IPS-18c (cell line): Measurements from ENCODE around the gene GSDME.

ENCODE experiments used
- H3K4me3 ChIP-seq: 2 replicates; pipeline ENCODE4 v1.7.0; 2013; ENCODE audit warnings: low read depth, mild to moderate bottlenecking, low read length, moderate library complexity; ENCODE audit not compliant: insufficient read depth
- H3K9me3 ChIP-seq: one replicate; pipeline ENCODE4 v1.6.1; 2013; ENCODE audit warnings: mild to moderate bottlenecking, low read length, moderate library complexity; ENCODE audit not compliant: control insufficient read depth, insufficient read depth

Gene GSDME

GRCh38 chr7:24656608-24657007, 100.7 kb downstream of the GSDME start:
- no peaks in the 10 kb centered on the region for H3K9me3 ChIP-seq
- H3K4me3 ChIP-seq, result no peak overlapping the region

- Histone ChIP-seq H3K4me3 (no peak overlapping the region), H3K9me3 (no peaks in the 10 kb centered on the region)
Measured at GRCh38 chr7:24654305-24654704, 103.0 kb downstream of the GSDME start.

- Histone ChIP-seq H3K9me3 (no peaks in the 10 kb centered on the region), H3K4me3 (no peak overlapping the region)
Measured at GRCh38 chr7:24653316-24654085, 103.8 kb downstream of the GSDME start.

- no peak overlapping the region for H3K4me3 ChIP-seq
- no peaks in the 10 kb centered on the region for H3K9me3 ChIP-seq
Measured at GRCh38 chr7:24652251-24652939, 104.9 kb downstream of the GSDME start.
